ENCODE measurements around the gene XPO6. TPM values are rescaled to one million over a fixed set of nuclear protein-coding genes. Genes with fewer than 3 reads are reported as not detected.

XPO6 gene
- total and polyA plus RNA-seq, 7 donors = 16.7 to 46.5 (median 26.4) TPM

GRCh38 chr16:28064706-28065249, 147.0 kb downstream of the XPO6 start:
- Histone ChIP-seq H3K4me1 (peaks cover 7% of the 10 kb centered on the region), H3K27ac (no peak overlapping the region), H3K36me3 (ENCODE audit: insufficient read depth in 1 of 2, low read depth in 1 of 2) (no peaks in the 10 kb centered on the region), H3K27me3 (ENCODE audit: insufficient read depth in 3 of 3, low read length in 2 of 3) (peaks cover 0 to 26% (median 3%) of the 10 kb centered on the region in 3 donors), H3K4me3 (no peak overlapping the region), H3K9me3 (no peaks in the 10 kb centered on the region)
- DNase-seq = no peak
- WGBS, 3 donors = 84 to 88% (median 87%) methylated on average over 15 of the region's 15 CpGs
- intact Hi-C loops (cut with DNase I) = no loop called here
- TF ChIP-seq, protein P1, sequence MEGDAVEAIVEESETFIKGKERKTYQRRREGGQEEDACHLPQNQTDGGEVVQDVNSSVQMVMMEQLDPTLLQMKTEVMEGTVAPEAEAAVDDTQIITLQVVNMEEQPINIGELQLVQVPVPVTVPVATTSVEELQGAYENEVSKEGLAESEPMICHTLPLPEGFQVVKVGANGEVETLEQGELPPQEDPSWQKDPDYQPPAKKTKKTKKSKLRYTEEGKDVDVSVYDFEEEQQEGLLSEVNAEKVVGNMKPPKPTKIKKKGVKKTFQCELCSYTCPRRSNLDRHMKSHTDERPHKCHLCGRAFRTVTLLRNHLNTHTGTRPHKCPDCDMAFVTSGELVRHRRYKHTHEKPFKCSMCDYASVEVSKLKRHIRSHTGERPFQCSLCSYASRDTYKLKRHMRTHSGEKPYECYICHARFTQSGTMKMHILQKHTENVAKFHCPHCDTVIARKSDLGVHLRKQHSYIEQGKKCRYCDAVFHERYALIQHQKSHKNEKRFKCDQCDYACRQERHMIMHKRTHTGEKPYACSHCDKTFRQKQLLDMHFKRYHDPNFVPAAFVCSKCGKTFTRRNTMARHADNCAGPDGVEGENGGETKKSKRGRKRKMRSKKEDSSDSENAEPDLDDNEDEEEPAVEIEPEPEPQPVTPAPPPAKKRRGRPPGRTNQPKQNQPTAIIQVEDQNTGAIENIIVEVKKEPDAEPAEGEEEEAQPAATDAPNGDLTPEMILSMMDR (IDR thresholded peaks at IDR 0.05) = no peak
- ATAC-seq = no peak

DNA sequence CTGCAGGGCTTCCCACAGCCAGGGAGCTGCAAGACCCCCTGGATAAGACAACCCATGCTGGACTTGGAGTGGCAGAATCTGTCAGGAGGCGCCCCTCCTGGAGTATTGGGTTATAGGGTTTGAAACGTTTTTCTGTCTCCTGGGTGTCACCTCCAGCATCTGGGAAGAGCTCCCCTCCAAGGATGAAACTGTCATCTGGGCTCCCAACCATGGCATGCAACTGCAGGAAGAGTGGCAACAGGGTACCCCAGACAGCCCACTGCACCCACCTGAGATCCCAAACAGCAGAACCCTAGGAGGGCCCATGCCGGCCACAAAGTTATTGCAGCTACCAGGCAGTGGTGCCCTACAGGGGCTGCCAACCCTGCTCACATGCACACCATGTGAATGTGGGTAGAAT, 147.6 kb downstream of the XPO6 start:
- Histone ChIP-seq H3K4me1 (peaks cover 7% of the 10 kb centered on the region), H3K27ac (no peak overlapping the region), H3K9me3 (no peaks in the 10 kb centered on the region), H3K36me3 (ENCODE audit: insufficient read depth in 1 of 2, low read depth in 1 of 2) (no peaks in the 10 kb centered on the region), H3K4me3 (no peak overlapping the region), H3K27me3 (ENCODE audit: insufficient read depth in 3 of 3, low read length in 2 of 3) (peaks cover 0 to 32% (median 4%) of the 10 kb centered on the region in 3 donors)
- DNase-seq = no peak
- WGBS, 3 donors = 52 to 55% (median 52%) methylated on average over 3 of the region's 3 CpGs
- intact Hi-C loops (cut with DNase I) = no loop called here
- no peak for ATAC-seq
- TF ChIP-seq, protein P1 (IDR thresholded peaks at IDR 0.05) = no peak

GRCh38 chr16:28063591-28064061, 148.1 kb downstream of the XPO6 start, which contains the start of gene GSG1L:
Gene GSG1L (minus strand): TSS chr16:28063714. CDS start chr16:28063424, 290 bp downstream.
- DNase-seq = no peak
- Histone ChIP-seq H3K4me3 (peak within 1 kb of the TSS; percentile 51), H3K36me3 (ENCODE audit: insufficient read depth in 1 of 2, low read depth in 1 of 2) (no peaks in the 10 kb centered on the region), H3K4me1 (peaks cover 7% of the 10 kb centered on the region), H3K9me3 (no peaks in the 10 kb centered on the region), H3K27ac (no peak within 1 kb of the TSS), H3K27me3 (ENCODE audit: insufficient read depth in 3 of 3, low read length in 2 of 3) (peaks cover 0 to 34% (median 7%) of the 10 kb centered on the region in 3 donors)
- peak in 3 of 4 donors; percentile 41 to 72 (median 63) for ATAC-seq
- TF ChIP-seq, protein P1 (IDR thresholded peaks at IDR 0.05) = peak; percentile 18
- intact Hi-C loops (cut with DNase I) = no loop called here
- 1 to 3% (median 2%) methylated on average over 34 to 54 of the region's 54 CpGs for WGBS, 3 donors

DNA sequence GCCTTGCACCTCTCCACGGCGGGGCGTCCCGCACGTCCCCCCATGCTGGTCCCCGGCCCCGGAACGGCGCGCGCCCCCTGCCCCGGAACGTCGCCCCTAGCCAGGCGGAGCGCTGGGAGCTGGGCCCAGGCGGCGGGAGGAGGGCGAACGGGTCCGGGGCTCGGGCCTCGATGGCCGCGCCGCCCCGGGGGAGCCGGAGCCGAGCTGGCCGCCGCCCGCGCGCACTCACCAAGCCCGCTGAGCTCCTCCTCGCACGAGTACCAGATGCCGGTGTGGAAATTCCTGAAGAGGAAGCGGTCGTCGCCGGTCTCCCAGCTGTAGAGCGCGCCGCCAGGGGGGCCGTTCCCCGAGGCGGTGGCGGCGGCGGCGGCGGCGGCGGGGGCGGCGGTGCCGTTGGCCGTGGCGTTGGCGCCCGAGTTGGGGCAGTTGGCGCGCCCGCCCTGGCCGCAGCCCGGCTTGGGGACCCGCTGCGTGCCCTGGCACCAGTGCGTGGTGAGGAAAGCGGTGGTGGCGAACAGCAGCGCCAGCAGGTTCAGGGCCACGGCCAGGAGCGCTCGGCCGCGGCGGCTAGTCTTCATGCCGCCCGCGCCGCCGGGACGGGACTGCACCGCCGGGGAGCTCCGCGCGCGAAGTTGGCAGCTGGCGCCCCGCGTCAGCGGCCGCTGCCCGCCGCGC, 148.8 kb downstream of the XPO6 start:
- peaks cover 0 to 40% (median 7%) of the 10 kb centered on the region in 3 donors for H3K27me3 ChIP-seq (ENCODE audit: insufficient read depth in 3 of 3, low read length in 2 of 3)
- intact Hi-C loops (cut with DNase I) = no loop called here
- DNase-seq (no peak), ATAC-seq (peak in 1 of 4 donors; percentile 21)
- no peak overlapping the region for H3K27ac ChIP-seq
- no peaks in the 10 kb centered on the region for H3K36me3 ChIP-seq (ENCODE audit: insufficient read depth in 1 of 2, low read depth in 1 of 2)
- no peaks in the 10 kb centered on the region for H3K9me3 ChIP-seq
- TF ChIP-seq, protein P1 (IDR thresholded peaks at IDR 0.05) = no peak
- H3K4me3 ChIP-seq = peak overlapping the region; percentile 51
- H3K4me1 ChIP-seq = peaks cover 2% of the 10 kb centered on the region
- WGBS, 3 donors = 1% methylated on average over 46 to 99 of the region's 99 CpGs

Measured in psoas muscle (tissue), 8 donors.